HepG2 (cell line): ENCODE results near the gene NOS1AP. TPM values are rescaled to one million over a fixed set of nuclear protein-coding genes. Genes with fewer than 3 reads are reported as not detected.
A peak's percentile ranks its signal among the peaks of the same experiment; 100 is the strongest.

Experiments used
- ATAC-seq: fragments of 200-7000 bp; cut with Tn5 transposase; 3 replicates; pipeline ENCODE4 v1.9.1; 2020; ENCODE audit warnings: mild to moderate bottlenecking, moderate library complexity
- BruUV-seq: library from RNA; stranded (reverse); fragments of 400-500 nt; replicated peaks from 2 replicates; lab custom pipeline; 2021; lab: Mats Ljungman, UMichigan
- CTCF ChIA-PET: fragments of 300-600 bp; formaldehyde crosslinking; extraction: SDS; loops from one replicate; lab custom pipeline; 2021; ENCODE audit warnings: low total read pairs, inconsistent platforms, low intra/inter-chr PET ratio; lab: Yijun Ruan, JAX
- POLR2A ChIA-PET: fragments of 350-600 bp; sonication (Branson Sonifier 250); formaldehyde crosslinking; loops from one replicate; lab custom pipeline; 2020; ENCODE audit warnings: antibody characterized with exemption, inconsistent platforms; lab: Yijun Ruan, JAX
- DNase-seq: peaks from one replicate; pipeline ENCODE4 v3.0.0-alpha.2; 2015; ENCODE audit warnings: low spot score
- FAIRE-seq: peaks from 3 replicates; lab custom pipeline; 2011; peaks lifted over from hg19 to GRCh38; lab: Jason Lieb, UNC
- H2AFZ ChIP-seq: one replicate; pipeline ENCODE4 v1.6.1; 2011; ENCODE audit warnings: low read length, inconsistent platforms
- H3K27ac ChIP-seq: fragments of 300-600 bp; 3 replicates; pipeline ENCODE4 v1.8.0; 2011; ENCODE audit warnings: mixed run types, mild to moderate bottlenecking, mixed read lengths, low read length, inconsistent platforms; ENCODE audit not compliant: insufficient read depth; ENCODE audit errors: extremely low read length
- H3K27me3 ChIP-seq, 2 experiments: fragments of 200-600 bp in 1 of 2; 2 replicates in 1 of 2; 3 replicates in 1 of 2; pipeline versions ENCODE4 v1.6.0 to v1.8.0; 2011; ENCODE audit warnings: low read length in 2 of 2, mild to moderate bottlenecking in 2 of 2, moderate library complexity in 2 of 2, inconsistent platforms in 1 of 2; ENCODE audit not compliant: insufficient read depth in 2 of 2, control insufficient read depth in 1 of 2
- H3K36me3 ChIP-seq, 2 experiments: fragments of 200-600 bp in 1 of 2; replicated peaks in 1 of 2; 2 replicates in 1 of 2; 3 replicates in 1 of 2; pipeline versions ENCODE4 v1.5.1 to v1.8.0; 2011; ENCODE audit warnings: low read length in 2 of 2, inconsistent platforms in 1 of 2; ENCODE audit not compliant: insufficient read depth in 2 of 2, control insufficient read depth in 1 of 2
- H3K4me1 ChIP-seq: 2 replicates; pipeline ENCODE4 v1.5.1; 2012; ENCODE audit warnings: low read length, inconsistent platforms; ENCODE audit not compliant: insufficient read depth
- H3K4me2 ChIP-seq: 2 replicates; pipeline ENCODE4 v1.6.0; 2011; ENCODE audit warnings: low read depth, low read length, inconsistent platforms
- H3K4me3 ChIP-seq, 3 experiments: fragments of 200-600 bp in 1 of 3; sonication (generic), shearing (Covaris generic) in 1 of 3; replicated peaks in 1 of 3; 2 replicates each; pipeline ENCODE4 v1.5.1; 2011 to 2016; ENCODE audit warnings: low read length in 3 of 3, inconsistent platforms in 2 of 3, low read depth in 2 of 3, mild to moderate bottlenecking in 2 of 3, control low read depth in 1 of 3, mixed read lengths in 1 of 3; ENCODE audit not compliant: insufficient read depth in 1 of 3
- H3K79me2 ChIP-seq: one replicate; pipeline ENCODE4 v1.6.1; 2011; ENCODE audit warnings: low read length, inconsistent platforms; ENCODE audit not compliant: insufficient read depth
- H3K9ac ChIP-seq: 2 replicates; pipeline ENCODE4 v1.6.0; 2011; ENCODE audit warnings: mild to moderate bottlenecking, low read depth, low read length, inconsistent platforms; ENCODE audit not compliant: insufficient read depth
- H3K9me3 ChIP-seq: 2 replicates; pipeline ENCODE4 v1.5.1; 2012; ENCODE audit warnings: mild to moderate bottlenecking, low read length
- H4K20me1 ChIP-seq: 2 replicates; pipeline ENCODE4 v1.6.0; 2011; ENCODE audit warnings: inconsistent platforms, mild to moderate bottlenecking, low read length, moderate library complexity; ENCODE audit not compliant: insufficient read depth
- ARNT ChIP-seq: fragments of 450-650 bp; IDR thresholded peaks from 2 replicates; pipeline ENCODE4 v1.6.1; 2017
- ERF ChIP-seq: IDR thresholded peaks from 2 replicates; pipeline ENCODE4 v1.6.1; 2018; ENCODE audit warnings: missing biosample characterization, missing genetic modification reagents
- JARID2 ChIP-seq: sonication (generic); formaldehyde crosslinking; IDR thresholded peaks from 2 replicates; pipeline ENCODE4 v1.8.1; 2023; ENCODE audit warnings: missing genetic modification reagents, inconsistent platforms; ENCODE audit not compliant: insufficient replicate concordance
- KDM2A ChIP-seq: sonication (generic); formaldehyde crosslinking; IDR thresholded peaks from 2 replicates; pipeline ENCODE4 v1.4.0; 2020; ENCODE audit warnings: low read depth, missing genetic modification reagents, borderline replicate concordance
- MATR3 ChIP-seq: sonication (generic); formaldehyde crosslinking; IDR thresholded peaks from 2 replicates; pipeline ENCODE4 v1.4.0; 2020; ENCODE audit warnings: missing genetic modification reagents
- NCOR1 ChIP-seq: fragments of 200-600 bp; sonication (generic); IDR thresholded peaks from 2 replicates; pipeline ENCODE4 v1.7.0; 2017; ENCODE audit warnings: antibody characterized with exemption, low read length, borderline replicate concordance
- PLRG1 ChIP-seq: fragments of 450-650 bp; conservative IDR thresholded peaks from 2 replicates; pipeline ENCODE4 v1.6.1; 2016
- POLR2AphosphoS5 ChIP-seq: IDR thresholded peaks from 2 replicates; pipeline ENCODE4 v1.6.1; 2012; ENCODE audit warnings: low read depth, low read length
- ZBTB1 ChIP-seq: sonication (generic); formaldehyde crosslinking; IDR thresholded peaks from 2 replicates; pipeline ENCODE4 v1.4.0; 2020; ENCODE audit warnings: missing genetic modification reagents, borderline replicate concordance
- ZNF20 ChIP-seq: sonication (generic); formaldehyde crosslinking; IDR thresholded peaks from 2 replicates; pipeline ENCODE4 v1.4.0; 2020; ENCODE audit warnings: mild to moderate bottlenecking, moderate library complexity, missing genetic modification reagents
- ZNF616 ChIP-seq: sonication (generic); formaldehyde crosslinking; IDR thresholded peaks from 2 replicates; pipeline ENCODE4 v1.5.0; 2020; ENCODE audit warnings: low read depth, mild to moderate bottlenecking, missing genetic modification reagents
- ZNF891 ChIP-seq: sonication (generic); formaldehyde crosslinking; IDR thresholded peaks from 2 replicates; pipeline ENCODE4 v1.5.0; 2020; ENCODE audit warnings: mild to moderate bottlenecking, missing genetic modification reagents
- ZSCAN29 ChIP-seq: sonication (generic); formaldehyde crosslinking; conservative IDR thresholded peaks from 2 replicates; pipeline ENCODE4 v1.4.0; 2020; ENCODE audit warnings: mild to moderate bottlenecking, missing genetic modification reagents
- ZSCAN9 ChIP-seq: IDR thresholded peaks from 2 replicates; pipeline ENCODE4 v1.6.1; 2016; ENCODE audit warnings: borderline replicate concordance
- WGBS: methylation state at CpG from one replicate; pipeline ENCODE4 v1.1.6; 2017; ENCODE audit warnings: low lambda C conversion rate; 5-methylcytosine and 5-hydroxymethylcytosine counted together
- in situ Hi-C: cut with HindIII; loops from 2 replicates; pipeline ENCODE4 v1.10.0; 2017; ENCODE audit warnings: low pct_unique_long_range_greater_than_20kb; ENCODE audit not compliant: extremely low pct_ligation_motif_present
- intact Hi-C: fragments of 100-400 bp; cut with micrococcal nuclease; formaldehyde crosslinking; loops from one replicate; pipeline ENCODE4 v1.10.0; 2022; ENCODE audit not compliant: unreplicated experiment
- polyA plus RNA-seq, 8 experiments: library from polyadenylated mRNA; depleted of rRNA in 3 of 8; stranded (reverse) in 7 of 8; unstranded in 1 of 8; fragments of >200 nt; fragmentation: Illumina TruSeq in 4 of 8; extraction: Trizol in 4 of 8; gene quantifications; 2 replicates each; pipeline versions ENCODE4 v1.2.1 to v1.2.3, GENCODE V29; 2011 to 2016; ENCODE audit warnings: low read depth in 4 of 8, missing spikeins in 1 of 8, mixed read lengths in 1 of 8; ENCODE audit not compliant: insufficient read depth in 1 of 8
- total RNA-seq, 5 experiments: library from RNA; depleted of rRNA; stranded (reverse); fragments of >200 nt; fragmentation: Illumina TruSeq; extraction: Trizol; gene quantifications; 2 replicates each; pipeline ENCODE4 v1.2.3, GENCODE V29; 2016; ENCODE audit warnings: low read depth in 1 of 5
- TF ChIP-seq, protein P1 (sequence below): sonication (generic); formaldehyde crosslinking; IDR thresholded peaks from 2 replicates; pipeline ENCODE4 v1.5.0; 2020; ENCODE audit warnings: missing genetic modification reagents
- TF ChIP-seq, protein P2 (sequence below): sonication (generic); formaldehyde crosslinking; IDR thresholded peaks from 2 replicates; pipeline ENCODE4 v1.5.1; 2020; ENCODE audit warnings: missing genetic modification reagents, mild to moderate bottlenecking, borderline replicate concordance
- TF ChIP-seq, protein P3 (sequence below): sonication (generic); formaldehyde crosslinking; conservative IDR thresholded peaks from 2 replicates; pipeline ENCODE4 v1.8.0; 2022; ENCODE audit warnings: low read depth, missing genetic modification reagents
- TF ChIP-seq, protein P4 (sequence below): sonication (generic); formaldehyde crosslinking; IDR thresholded peaks from 2 replicates; pipeline ENCODE4 v1.4.0; 2020; ENCODE audit warnings: missing genetic modification reagents, borderline replicate concordance

Gene NOS1AP
- total and polyA plus RNA-seq, 2 of the 13 experiments (the other 11 are each of a cell fraction or from before 2014, with no cell fraction given), result 2.0 to 3.3 TPM

DNA sequence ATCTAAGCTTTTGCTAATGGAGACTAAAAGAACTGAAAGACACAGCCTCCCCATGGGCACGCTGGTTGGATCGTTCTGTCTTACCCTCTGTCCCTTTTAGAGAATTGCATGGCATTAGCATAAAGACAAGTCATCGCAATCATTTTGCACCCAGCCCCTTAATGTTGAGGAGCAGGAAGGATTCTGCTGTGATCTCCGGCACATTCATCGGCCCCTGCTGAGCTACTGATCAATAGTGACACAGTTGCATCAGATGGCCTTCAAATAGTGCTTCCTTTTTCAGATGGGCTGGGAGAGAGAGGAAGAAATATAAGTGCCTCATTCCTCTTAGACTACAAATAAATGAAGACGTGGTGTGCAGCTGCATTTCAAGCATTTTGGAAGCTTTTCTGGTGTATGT, 75.4 kb downstream of the NOS1AP start:
- peak overlapping the region; percentile 85 for H3K27ac ChIP-seq
- DNase-seq (peak; percentile 70), ATAC-seq (peak; percentile 85), FAIRE-seq (peak; percentile 47)
- in situ Hi-C loops, result loop anchor here (5.0 kb wide), 1 partner anchor 88 kb away; no protein-coding TSS in a partner anchor
- H4K20me1 ChIP-seq, result no peaks in the 10 kb centered on the region
- ChIA-PET CTCF (no interaction called here), POLR2A (interaction anchor here (0.8 to 4.0 kb wide), 14 partner anchors 8 to 106 kb away, joined by 3 to 41 read pairs (median 6); partner anchors contain the start of gene NOS1AP)
- peaks cover 72% of the 10 kb centered on the region for H3K79me2 ChIP-seq
- H3K9me3 ChIP-seq, result no peaks in the 10 kb centered on the region
- H3K4me2 ChIP-seq, result peak overlapping the region; percentile 93
- intact Hi-C loops, result loop anchor here (1.0 kb wide), 2 partner anchors 13 to 102 kb away; no protein-coding TSS in a partner anchor
- H2AFZ ChIP-seq, result no peak overlapping the region
- H3K36me3 ChIP-seq, result no peaks in the 10 kb centered on the region
- no peaks in the 10 kb centered on the region for H3K27me3 ChIP-seq
- H3K4me3 ChIP-seq, result peak overlapping the region in 2 of 3 experiments; percentile 43 to 63; a peak in 2 of 6 replicates
- peak overlapping the region; percentile 7; the same call in 1 of the 2 replicates for H3K9ac ChIP-seq
- 14% methylated on average over 6 of the region's 6 CpGs for WGBS
- peaks cover 91% of the 10 kb centered on the region for H3K4me1 ChIP-seq
- no TSS peak for BruUV-seq
- TF ChIP-seq PLRG1, result no peak
- TF ChIP-seq ZSCAN9 (CRISPR knock-in tag), result 0 out of 2 replicates have a peak, but pooled peaks have one; percentile 32
- no peak for TF ChIP-seq ZNF891 (CRISPR knock-in tag)
- TF ChIP-seq MATR3 (CRISPR knock-in tag), result no peak
- no peak for TF ChIP-seq KDM2A (CRISPR knock-in tag)
- TF ChIP-seq, protein P1, sequence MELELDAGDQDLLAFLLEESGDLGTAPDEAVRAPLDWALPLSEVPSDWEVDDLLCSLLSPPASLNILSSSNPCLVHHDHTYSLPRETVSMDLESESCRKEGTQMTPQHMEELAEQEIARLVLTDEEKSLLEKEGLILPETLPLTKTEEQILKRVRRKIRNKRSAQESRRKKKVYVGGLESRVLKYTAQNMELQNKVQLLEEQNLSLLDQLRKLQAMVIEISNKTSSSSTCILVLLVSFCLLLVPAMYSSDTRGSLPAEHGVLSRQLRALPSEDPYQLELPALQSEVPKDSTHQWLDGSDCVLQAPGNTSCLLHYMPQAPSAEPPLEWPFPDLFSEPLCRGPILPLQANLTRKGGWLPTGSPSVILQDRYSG (CRISPR knock-in tag), result no peak
- TF ChIP-seq ZNF20, result no peak
- no peak for TF ChIP-seq ARNT
- TF ChIP-seq, protein P2, sequence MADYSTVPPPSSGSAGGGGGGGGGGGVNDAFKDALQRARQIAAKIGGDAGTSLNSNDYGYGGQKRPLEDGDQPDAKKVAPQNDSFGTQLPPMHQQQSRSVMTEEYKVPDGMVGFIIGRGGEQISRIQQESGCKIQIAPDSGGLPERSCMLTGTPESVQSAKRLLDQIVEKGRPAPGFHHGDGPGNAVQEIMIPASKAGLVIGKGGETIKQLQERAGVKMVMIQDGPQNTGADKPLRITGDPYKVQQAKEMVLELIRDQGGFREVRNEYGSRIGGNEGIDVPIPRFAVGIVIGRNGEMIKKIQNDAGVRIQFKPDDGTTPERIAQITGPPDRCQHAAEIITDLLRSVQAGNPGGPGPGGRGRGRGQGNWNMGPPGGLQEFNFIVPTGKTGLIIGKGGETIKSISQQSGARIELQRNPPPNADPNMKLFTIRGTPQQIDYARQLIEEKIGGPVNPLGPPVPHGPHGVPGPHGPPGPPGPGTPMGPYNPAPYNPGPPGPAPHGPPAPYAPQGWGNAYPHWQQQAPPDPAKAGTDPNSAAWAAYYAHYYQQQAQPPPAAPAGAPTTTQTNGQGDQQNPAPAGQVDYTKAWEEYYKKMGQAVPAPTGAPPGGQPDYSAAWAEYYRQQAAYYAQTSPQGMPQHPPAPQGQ, result no peak
- TF ChIP-seq ERF, result no peak
- TF ChIP-seq JARID2 (CRISPR knock-in tag), result no peak
- no peak; the same call in 1 of the 2 replicates for TF ChIP-seq POLR2AphosphoS5
- no peak for TF ChIP-seq ZBTB1 (CRISPR knock-in tag)
- TF ChIP-seq, protein P3, sequence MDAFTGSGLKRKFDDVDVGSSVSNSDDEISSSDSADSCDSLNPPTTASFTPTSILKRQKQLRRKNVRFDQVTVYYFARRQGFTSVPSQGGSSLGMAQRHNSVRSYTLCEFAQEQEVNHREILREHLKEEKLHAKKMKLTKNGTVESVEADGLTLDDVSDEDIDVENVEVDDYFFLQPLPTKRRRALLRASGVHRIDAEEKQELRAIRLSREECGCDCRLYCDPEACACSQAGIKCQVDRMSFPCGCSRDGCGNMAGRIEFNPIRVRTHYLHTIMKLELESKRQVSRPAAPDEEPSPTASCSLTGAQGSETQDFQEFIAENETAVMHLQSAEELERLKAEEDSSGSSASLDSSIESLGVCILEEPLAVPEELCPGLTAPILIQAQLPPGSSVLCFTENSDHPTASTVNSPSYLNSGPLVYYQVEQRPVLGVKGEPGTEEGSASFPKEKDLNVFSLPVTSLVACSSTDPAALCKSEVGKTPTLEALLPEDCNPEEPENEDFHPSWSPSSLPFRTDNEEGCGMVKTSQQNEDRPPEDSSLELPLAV (CRISPR knock-in tag), result no peak
- TF ChIP-seq NCOR1, result no peak
- TF ChIP-seq, protein P4, sequence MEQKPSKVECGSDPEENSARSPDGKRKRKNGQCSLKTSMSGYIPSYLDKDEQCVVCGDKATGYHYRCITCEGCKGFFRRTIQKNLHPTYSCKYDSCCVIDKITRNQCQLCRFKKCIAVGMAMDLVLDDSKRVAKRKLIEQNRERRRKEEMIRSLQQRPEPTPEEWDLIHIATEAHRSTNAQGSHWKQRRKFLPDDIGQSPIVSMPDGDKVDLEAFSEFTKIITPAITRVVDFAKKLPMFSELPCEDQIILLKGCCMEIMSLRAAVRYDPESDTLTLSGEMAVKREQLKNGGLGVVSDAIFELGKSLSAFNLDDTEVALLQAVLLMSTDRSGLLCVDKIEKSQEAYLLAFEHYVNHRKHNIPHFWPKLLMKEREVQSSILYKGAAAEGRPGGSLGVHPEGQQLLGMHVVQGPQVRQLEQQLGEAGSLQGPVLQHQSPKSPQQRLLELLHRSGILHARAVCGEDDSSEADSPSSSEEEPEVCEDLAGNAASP (CRISPR knock-in tag), result no peak
- no peak for TF ChIP-seq ZSCAN29 (CRISPR knock-in tag)
- TF ChIP-seq ZNF616 (CRISPR knock-in tag), result no peak
